ENCODE data around the gene HSPB1. TPM values are rescaled to one million over a fixed set of nuclear protein-coding genes. Genes with fewer than 3 reads are reported as not detected.
"Not testable (repeated sequence)": the region's sequence is repeated elsewhere in the genome, so short reads cannot be mapped to it uniquely, and the experiment has no call there.

HSPB1 gene
- total RNA-seq, 2 donors from 2014 or later, result 1,006 to 1,433 TPM

DNA sequence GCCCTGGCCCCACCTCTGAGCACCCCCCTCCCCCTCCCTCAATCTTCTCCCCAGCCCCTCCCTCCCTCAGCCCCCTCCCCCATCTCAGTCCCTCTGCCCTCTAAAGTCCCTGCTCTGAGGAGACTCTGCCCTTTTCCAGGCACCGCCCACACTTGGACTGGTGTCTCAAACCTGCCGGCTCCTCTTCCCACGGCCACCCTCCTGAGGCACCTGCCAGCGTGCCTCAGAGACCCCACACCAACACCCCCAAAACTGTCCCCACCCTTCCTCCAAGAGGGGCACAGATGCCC lies 34.6 kb upstream of the HSPB1 start:
- H3K36me3 ChIP-seq, result no peaks in the 10 kb centered on the region
- peaks cover 0 to 14% of the 10 kb centered on the region in 2 donors for H3K4me1 ChIP-seq
- no peak for DNase-seq (ENCODE audit: low spot score)
- H3K9me3 ChIP-seq, result no peaks in the 10 kb centered on the region
- peaks cover 3 to 13% of the 10 kb centered on the region in 2 donors for H3K27me3 ChIP-seq
- TF ChIP-seq, protein P1, sequence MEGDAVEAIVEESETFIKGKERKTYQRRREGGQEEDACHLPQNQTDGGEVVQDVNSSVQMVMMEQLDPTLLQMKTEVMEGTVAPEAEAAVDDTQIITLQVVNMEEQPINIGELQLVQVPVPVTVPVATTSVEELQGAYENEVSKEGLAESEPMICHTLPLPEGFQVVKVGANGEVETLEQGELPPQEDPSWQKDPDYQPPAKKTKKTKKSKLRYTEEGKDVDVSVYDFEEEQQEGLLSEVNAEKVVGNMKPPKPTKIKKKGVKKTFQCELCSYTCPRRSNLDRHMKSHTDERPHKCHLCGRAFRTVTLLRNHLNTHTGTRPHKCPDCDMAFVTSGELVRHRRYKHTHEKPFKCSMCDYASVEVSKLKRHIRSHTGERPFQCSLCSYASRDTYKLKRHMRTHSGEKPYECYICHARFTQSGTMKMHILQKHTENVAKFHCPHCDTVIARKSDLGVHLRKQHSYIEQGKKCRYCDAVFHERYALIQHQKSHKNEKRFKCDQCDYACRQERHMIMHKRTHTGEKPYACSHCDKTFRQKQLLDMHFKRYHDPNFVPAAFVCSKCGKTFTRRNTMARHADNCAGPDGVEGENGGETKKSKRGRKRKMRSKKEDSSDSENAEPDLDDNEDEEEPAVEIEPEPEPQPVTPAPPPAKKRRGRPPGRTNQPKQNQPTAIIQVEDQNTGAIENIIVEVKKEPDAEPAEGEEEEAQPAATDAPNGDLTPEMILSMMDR (IDR thresholded peaks at IDR 0.05), result no peak
- no peak overlapping the region for H3K4me3 ChIP-seq
- H3K27ac ChIP-seq, result no peak overlapping the region

DNA sequence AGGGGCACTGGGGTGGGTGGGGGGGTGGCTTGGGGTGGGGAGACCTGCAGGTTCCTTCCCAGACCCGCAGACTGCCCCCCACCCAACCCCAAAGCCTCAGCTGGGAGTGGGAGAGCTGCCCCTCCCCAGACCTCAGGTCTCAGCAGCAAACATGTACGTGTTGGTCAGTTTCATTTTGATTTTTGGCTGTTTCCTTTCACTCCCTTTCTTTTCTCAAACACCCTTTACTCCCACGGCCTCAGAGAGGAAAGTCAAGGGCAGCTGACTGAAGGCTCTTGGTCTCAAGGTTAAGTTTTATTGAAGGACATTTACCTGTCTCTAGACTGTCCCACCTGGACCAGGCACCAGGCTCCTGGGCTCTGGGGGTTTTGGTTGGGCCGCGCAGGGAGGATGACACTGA lies 34.1 kb upstream of the HSPB1 start:
- H3K4me3 ChIP-seq, result no peak overlapping the region
- H3K9me3 ChIP-seq, result no peaks in the 10 kb centered on the region
- peaks cover 3 to 13% of the 10 kb centered on the region in 2 donors for H3K27me3 ChIP-seq
- no peak for DNase-seq (ENCODE audit: low spot score)
- H3K36me3 ChIP-seq, result no peaks in the 10 kb centered on the region
- H3K4me1 ChIP-seq, result peaks cover 0 to 14% of the 10 kb centered on the region in 2 donors
- TF ChIP-seq, protein P1 (IDR thresholded peaks at IDR 0.05), result no peak
- H3K27ac ChIP-seq, result no peak overlapping the region

DNA sequence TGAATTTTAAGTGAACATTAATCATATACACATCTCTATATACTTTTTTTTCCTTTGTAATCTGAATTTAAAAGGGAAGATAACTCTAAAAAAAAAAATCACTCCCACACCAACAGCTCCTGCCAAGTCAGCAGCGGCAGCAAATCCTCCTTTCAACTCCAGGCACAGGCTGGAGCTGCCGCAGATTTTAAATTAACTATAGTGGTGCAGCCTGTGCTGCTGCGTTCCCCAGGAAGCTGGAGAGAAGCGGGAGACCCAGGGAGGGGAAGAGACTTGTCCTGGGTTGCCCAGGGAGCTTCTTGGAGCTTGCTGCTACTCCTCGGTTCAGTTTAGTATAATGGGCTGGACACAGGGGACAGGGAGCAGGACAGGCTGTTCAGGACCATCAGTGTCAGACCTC lies 32.6 kb upstream of the HSPB1 start:
- no peak overlapping the region for H3K27ac ChIP-seq
- H3K27me3 ChIP-seq, result peaks cover 3 to 13% of the 10 kb centered on the region in 2 donors
- TF ChIP-seq, protein P1 (IDR thresholded peaks at IDR 0.05), result no peak
- DNase-seq (ENCODE audit: low spot score), result no peak
- no peaks in the 10 kb centered on the region for H3K36me3 ChIP-seq
- H3K9me3 ChIP-seq, result no peaks in the 10 kb centered on the region
- H3K4me1 ChIP-seq, result peaks cover 0 to 14% of the 10 kb centered on the region in 2 donors
- H3K4me3 ChIP-seq, result no peak overlapping the region

DNA sequence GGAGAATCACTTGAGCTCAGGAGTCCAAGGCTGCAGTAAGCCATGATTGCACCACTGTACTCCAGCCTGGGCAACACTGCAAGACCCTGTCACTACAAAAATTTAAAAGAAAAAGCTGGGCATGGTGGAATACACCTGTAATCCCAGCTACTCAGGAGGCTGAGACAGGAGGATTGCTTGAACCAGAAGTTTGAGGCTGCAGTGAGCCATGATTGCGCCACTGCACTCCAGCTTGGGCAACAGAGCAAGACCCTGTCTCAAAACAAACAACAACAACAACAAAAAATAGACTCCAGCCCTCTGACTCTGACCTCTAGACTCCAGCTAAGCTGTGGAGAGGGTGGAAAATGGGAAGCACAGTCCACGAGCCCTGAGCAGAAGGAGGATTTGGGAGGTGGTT lies 31.1 kb upstream of the HSPB1 start:
- not testable (repeated sequence) for H3K36me3 ChIP-seq; H3K27ac ChIP-seq; H3K4me3 ChIP-seq; DNase-seq (ENCODE audit: low spot score); H3K9me3 ChIP-seq
- H3K27me3 ChIP-seq, result peaks cover 3 to 13% of the 10 kb centered on the region in 2 donors
- H3K4me1 ChIP-seq, result peaks cover 0 to 14% of the 10 kb centered on the region in 2 donors

DNA sequence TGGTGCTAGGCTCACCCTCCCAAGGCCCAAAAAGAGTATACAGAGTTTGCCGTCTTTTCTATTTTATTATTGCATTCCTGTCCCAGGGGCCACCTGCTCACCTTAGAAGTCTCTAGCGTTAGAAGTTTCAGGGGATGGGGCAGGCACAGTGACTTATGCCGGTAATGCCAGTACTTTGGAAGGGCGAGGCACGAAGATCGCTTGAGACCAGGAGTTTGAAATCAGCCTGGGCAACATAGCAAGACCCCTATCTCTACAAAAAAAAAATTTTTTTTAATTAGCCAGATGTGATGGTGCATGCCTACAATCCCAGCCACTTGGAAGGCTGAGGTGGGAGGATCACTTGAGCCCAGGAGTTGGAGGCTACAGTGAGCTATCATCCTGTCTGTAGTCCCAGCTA lies 30.3 kb upstream of the HSPB1 start:
- no peaks in the 10 kb centered on the region for H3K9me3 ChIP-seq
- no peak overlapping the region for H3K27ac ChIP-seq
- no peaks in the 10 kb centered on the region for H3K36me3 ChIP-seq
- H3K4me3 ChIP-seq, result no peak overlapping the region
- TF ChIP-seq, protein P1 (IDR thresholded peaks at IDR 0.05), result no peak
- H3K4me1 ChIP-seq, result peaks cover 0 to 9% of the 10 kb centered on the region in 2 donors
- H3K27me3 ChIP-seq, result peaks cover 0 to 8% of the 10 kb centered on the region in 2 donors
- DNase-seq (ENCODE audit: low spot score), result no peak

DNA sequence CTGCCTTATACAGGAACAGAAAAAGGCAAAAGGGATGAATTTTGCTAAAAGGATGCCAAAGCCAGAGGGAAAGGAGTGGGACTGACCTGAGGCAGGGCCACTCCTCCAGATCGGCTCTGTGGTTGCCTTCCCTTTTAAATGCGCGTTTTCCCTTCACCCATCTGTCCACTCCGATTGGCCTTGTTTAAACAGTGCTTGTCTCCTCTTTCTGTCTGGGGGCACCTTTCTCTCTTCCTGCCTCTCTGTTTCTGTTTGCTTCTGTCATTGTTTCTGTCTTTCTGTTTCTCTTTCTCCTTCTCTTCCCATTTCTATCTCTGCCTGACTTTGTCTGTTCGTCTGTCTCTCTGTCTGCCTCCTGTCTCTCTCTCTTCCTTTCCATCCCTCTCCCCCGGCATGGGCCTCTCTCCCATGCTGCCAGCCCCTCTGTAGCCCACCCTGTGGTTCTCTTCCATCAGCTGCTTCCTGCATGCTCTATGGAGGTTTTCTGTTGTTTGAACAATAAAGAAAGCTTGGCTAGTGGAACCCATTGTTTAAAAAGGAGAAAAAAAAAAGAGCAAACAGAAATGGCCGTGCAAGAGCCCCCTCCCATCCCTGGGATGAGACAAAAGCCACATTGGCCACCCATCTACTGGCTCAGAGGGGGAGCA lies 29.5 kb upstream of the HSPB1 start:
- Histone ChIP-seq H3K36me3 (no peaks in the 10 kb centered on the region), H3K9me3 (no peaks in the 10 kb centered on the region), H3K4me1 (peaks cover 0 to under 1% of the 10 kb centered on the region in 2 donors), H3K27me3 (peaks cover 0 to 3% of the 10 kb centered on the region in 2 donors), H3K27ac (no peak overlapping the region), H3K4me3 (no peak overlapping the region)
- TF ChIP-seq, protein P1 (IDR thresholded peaks at IDR 0.05), result no peak
- no peak for DNase-seq (ENCODE audit: low spot score)
